ENCODE measurements around the gene LIN54.

LIN54 gene

GRCh38 chr4:82890901-82891706 is 119.5 kb downstream of the LIN54 start, which contains the start of gene SEC31A:
SEC31A (minus strand) TSS chr4:82891153; CDS start chr4:82881936, 9,217 bp downstream.
- peak; percentile 97 for DNase-seq (ENCODE audit: low read depth)

- DNase-seq (ENCODE audit: low read depth), result no peak
Observed at GRCh38 chr4:82890528-82890900, 120.1 kb downstream of the LIN54 start.

DNA sequence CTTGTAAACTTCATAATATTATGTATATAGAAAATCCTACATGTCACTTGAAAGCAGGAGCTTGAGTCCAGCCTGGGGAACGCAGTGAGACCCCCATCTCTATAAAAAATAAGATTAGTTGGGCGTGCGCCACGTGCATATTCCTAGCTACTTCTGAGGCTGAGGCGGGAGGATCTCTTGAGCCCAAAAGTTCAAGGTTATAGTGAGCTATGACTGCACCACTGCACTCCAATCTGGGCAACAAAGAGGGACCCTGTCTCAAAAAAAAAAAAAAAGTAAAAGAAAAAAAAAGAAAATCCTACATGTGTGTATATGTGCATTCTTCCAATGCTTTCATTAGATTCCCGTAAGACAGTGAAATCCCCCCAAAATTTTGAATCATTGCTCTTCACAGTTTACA is 121.3 kb downstream of the LIN54 start:
- no peak for DNase-seq (ENCODE audit: low read depth)

- DNase-seq (ENCODE audit: low read depth), result no peak
Observed at GRCh38 chr4:82886147-82886942, 124.3 kb downstream of the LIN54 start.

- DNase-seq (ENCODE audit: low read depth), result no peak
Observed at GRCh38 chr4:82885410-82885809, 125.2 kb downstream of the LIN54 start.
